Testis (tissue), 3 donors: ENCODE measurements around the gene ADORA1. TPM values are rescaled to one million over a fixed set of nuclear protein-coding genes. Genes with fewer than 3 reads are reported as not detected.

ENCODE experiments used
- DNase-seq: peaks from one replicate; pipeline ENCODE4 v3.0.0-alpha.2; 2019
- H3K27ac ChIP-seq, 2 donors: fragments of 200-600 bp; sonication (generic); one replicate each; pipeline ENCODE4 v1.5.1; 2019
- H3K27me3 ChIP-seq: fragments of 200-600 bp; sonication (generic); one replicate; pipeline ENCODE4 v1.5.1; 2019
- H3K36me3 ChIP-seq: fragments of 200-600 bp; sonication (generic); one replicate; pipeline ENCODE4 v1.5.1; 2017; ENCODE audit warnings: low read depth; ENCODE audit errors: missing control alignments
- H3K4me1 ChIP-seq: fragments of 200-600 bp; sonication (generic); one replicate; pipeline ENCODE4 v1.5.1; 2019
- H3K4me3 ChIP-seq, 2 donors: fragments of 200-600 bp; sonication (generic); one replicate each; pipeline ENCODE4 v1.5.1; 2017 to 2019
- H3K9me3 ChIP-seq: fragments of 200-600 bp; sonication (generic); one replicate; pipeline ENCODE4 v1.5.1; 2017
- POLR2A ChIP-seq: fragments of 450-650 bp; IDR thresholded peaks from one replicate; pipeline ENCODE4 v1.6.1; 2017; ENCODE audit warnings: antibody characterized with exemption, mild to moderate bottlenecking, moderate library complexity
- WGBS, 2 donors: methylation state at CpG; one replicate each; pipeline ENCODE4 v1.1.5; 2018; 5-methylcytosine and 5-hydroxymethylcytosine counted together
- intact Hi-C: fragments of 100-400 bp; cut with DNase I; formaldehyde crosslinking; loops from one replicate; pipeline ENCODE4 v1.15.1; 2023; ENCODE audit warnings: low total_unique reads
- polyA plus RNA-seq: library from polyadenylated mRNA; stranded (reverse); fragments of 350-450 nt; fragmentation: Illumina TruSeq; extraction: RNeasy Lipid Tissue Mini Kit (QIAGEN cat#74804); gene quantifications from one replicate; pipeline ENCODE4 v1.2.3, GENCODE V29; 2014; ENCODE audit warnings: low read depth, low replicate concordance; ENCODE audit not compliant: insufficient read depth
- total RNA-seq, 2 donors: library from RNA; depleted of rRNA; stranded (reverse); fragments of >200 nt; gene quantifications; one replicate each; pipeline ENCODE4 v1.2.3, GENCODE V29; 2016
- TF ChIP-seq, protein P1 (sequence below), 3 experiments: fragments of 450-650 bp in 2 of 3; fragments of 200-600 bp in 1 of 3; sonication (generic) in 1 of 3; IDR thresholded peaks; one replicate each; pipeline ENCODE4 v1.5.1; 2016 to 2019; ENCODE audit warnings: antibody characterized with exemption in 3 of 3, mild to moderate bottlenecking in 2 of 3, moderate library complexity in 1 of 3

The ADORA1 gene
- total and polyA plus RNA-seq, 3 donors from 2014 or later, result 43.2 to 68.6 (median 61.9) TPM

DNA sequence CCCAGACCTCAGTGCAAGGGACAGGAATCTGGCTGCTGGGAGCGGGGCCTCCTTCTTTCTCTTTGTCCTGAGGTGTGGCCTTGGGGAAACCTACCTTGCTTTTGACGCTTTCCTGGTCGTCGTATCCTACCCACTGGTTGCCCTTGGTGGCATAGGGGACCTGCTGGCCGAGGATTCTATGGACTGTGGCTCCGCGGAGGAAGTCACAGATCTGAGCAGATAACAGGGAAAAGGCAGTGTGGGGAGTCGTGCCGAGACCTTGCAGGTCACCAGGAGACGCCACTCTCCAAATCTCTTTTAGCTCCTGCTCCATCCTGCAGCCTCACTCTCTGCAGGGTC, 52.1 kb downstream of the ADORA1 start:
- H3K4me3 ChIP-seq, result no peak overlapping the region
- peaks cover 26% of the 10 kb centered on the region for H3K4me1 ChIP-seq
- H3K27me3 ChIP-seq, result no peaks in the 10 kb centered on the region
- TF ChIP-seq POLR2A, result no peak
- TF ChIP-seq, protein P1, sequence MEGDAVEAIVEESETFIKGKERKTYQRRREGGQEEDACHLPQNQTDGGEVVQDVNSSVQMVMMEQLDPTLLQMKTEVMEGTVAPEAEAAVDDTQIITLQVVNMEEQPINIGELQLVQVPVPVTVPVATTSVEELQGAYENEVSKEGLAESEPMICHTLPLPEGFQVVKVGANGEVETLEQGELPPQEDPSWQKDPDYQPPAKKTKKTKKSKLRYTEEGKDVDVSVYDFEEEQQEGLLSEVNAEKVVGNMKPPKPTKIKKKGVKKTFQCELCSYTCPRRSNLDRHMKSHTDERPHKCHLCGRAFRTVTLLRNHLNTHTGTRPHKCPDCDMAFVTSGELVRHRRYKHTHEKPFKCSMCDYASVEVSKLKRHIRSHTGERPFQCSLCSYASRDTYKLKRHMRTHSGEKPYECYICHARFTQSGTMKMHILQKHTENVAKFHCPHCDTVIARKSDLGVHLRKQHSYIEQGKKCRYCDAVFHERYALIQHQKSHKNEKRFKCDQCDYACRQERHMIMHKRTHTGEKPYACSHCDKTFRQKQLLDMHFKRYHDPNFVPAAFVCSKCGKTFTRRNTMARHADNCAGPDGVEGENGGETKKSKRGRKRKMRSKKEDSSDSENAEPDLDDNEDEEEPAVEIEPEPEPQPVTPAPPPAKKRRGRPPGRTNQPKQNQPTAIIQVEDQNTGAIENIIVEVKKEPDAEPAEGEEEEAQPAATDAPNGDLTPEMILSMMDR (IDR thresholded peaks at IDR 0.05), result no peak
- no peaks in the 10 kb centered on the region for H3K9me3 ChIP-seq
- no peak for DNase-seq
- WGBS, 2 donors, result 74 to 91% methylated on average over 10 of the region's 10 CpGs
- intact Hi-C loops, result no loop called here
- H3K27ac ChIP-seq, result no peak overlapping the region
- H3K36me3 ChIP-seq, result no peaks in the 10 kb centered on the region

DNA sequence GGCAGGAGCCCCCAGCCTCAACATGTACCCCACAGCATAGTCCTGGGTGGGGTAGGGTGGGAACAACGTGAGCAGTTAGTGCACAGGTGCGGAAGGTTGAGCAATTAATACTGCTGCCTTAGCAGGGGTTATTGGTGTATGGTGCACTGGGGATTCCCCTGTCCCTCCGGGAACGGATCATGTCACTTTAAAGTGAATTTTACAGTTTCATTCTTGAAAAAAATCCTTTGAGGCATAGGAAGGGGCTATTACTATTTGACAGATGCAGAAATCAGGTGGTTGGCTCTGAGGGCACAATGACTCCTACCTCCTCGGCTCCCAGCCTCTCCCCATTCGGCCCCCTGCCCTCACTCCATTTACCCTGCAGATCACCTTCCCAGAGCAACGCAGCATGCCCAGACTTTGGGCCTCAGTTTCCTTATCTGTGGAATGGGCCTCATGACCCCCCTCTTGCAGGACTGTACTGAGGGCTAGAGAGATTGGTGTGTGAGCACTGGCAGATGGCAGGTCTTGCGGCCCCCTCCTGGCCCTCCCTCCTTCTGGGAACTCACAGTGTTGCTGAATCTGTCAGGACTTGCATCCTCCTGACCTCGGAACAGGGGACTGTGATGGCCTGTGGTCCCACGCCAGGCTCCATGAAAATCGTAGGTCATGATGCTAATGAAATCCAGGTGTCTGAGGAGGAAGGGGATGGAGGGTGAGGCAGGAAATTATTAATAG, 53.2 kb downstream of the ADORA1 start:
- Histone ChIP-seq H3K27ac (no peak overlapping the region), H3K4me1 (peaks cover 20% of the 10 kb centered on the region), H3K4me3 (no peak overlapping the region), H3K36me3 (no peaks in the 10 kb centered on the region), H3K27me3 (no peaks in the 10 kb centered on the region), H3K9me3 (no peaks in the 10 kb centered on the region)
- 73 to 86% methylated on average over 10 to 11 of the region's 11 CpGs for WGBS, 2 donors
- intact Hi-C loops, result no loop called here
- TF ChIP-seq, protein P1 (IDR thresholded peaks at IDR 0.05), result no peak
- TF ChIP-seq POLR2A, result no peak
- no peak for DNase-seq

DNA sequence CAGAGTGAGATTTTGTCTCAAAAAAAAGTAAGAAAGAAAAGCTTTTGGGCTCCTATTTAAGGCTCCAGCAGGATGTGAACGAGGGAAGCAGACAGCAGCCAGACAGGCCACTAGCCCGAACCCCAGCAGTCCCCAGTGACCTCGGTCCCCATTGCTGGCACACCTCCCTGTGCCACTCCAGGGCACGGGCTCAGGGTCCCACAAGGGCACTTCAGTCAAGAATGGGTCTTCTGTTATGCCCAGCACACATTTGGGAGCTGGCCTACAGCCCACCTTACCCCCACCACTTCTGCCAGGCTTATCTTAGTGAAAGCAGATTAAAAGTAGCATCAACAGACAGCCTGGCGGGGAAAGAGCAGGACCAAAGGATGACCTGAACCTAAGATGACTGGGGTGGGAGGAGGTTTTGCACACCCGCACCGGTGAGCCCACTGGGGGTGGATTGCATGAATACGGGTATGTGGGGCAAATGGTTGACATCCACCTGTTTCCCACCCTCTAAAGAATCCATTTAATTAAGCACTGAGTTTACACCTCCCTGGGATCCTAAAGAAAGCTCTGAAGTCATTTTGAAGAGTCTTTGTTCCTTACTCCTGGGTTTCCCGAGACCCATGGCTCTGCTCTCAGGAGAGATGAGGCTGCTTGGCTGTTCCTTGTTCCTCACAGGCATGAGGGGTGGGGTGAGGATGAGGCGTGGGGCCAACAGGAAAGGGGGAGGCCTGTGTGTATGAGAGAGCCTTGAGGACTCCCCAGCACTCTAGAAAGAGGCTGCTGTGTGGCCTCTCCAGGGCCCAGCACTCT, 54.3 kb downstream of the ADORA1 start:
- Histone ChIP-seq H3K4me1 (peaks cover 18% of the 10 kb centered on the region), H3K27me3 (no peaks in the 10 kb centered on the region), H3K27ac (no peak overlapping the region), H3K9me3 (no peaks in the 10 kb centered on the region), H3K4me3 (no peak overlapping the region), H3K36me3 (no peaks in the 10 kb centered on the region)
- 57 to 71% methylated on average over 5 to 10 of the region's 10 CpGs for WGBS, 2 donors
- no peak for TF ChIP-seq POLR2A
- TF ChIP-seq, protein P1 (IDR thresholded peaks at IDR 0.05), result no peak
- DNase-seq, result peak; percentile 54
- intact Hi-C loops, result no loop called here

DNA sequence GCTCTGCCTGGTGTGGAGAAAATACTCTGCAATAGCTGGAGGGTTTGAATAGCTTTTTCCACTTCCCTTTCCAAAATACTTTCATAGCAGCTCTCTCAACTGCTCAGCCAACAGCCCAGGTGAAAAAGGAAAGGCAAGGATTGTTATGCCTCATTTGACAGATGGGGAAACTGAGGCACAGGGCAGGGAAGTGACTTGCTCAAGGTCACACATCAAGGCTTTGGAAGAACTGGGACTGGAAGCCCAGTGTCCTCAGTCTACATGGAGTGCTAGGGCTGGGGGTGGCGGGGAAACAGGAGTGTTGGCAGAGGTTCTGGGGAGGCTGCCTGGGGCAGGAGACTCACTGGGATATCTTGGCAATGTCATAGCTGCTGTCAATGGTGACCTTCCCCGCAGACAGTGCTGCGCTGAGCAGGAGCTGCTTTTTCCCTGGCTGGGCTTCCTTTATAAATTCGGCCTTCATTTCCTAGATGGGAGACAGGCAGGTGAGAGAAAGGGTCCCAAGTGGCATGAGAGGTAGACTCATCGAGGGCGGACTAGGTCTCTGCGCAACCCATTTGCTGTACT, 54.9 kb downstream of the ADORA1 start:
- 86 to 94% methylated on average over 7 of the region's 7 CpGs for WGBS, 2 donors
- Histone ChIP-seq H3K27me3 (no peaks in the 10 kb centered on the region), H3K4me3 (no peak overlapping the region), H3K27ac (no peak overlapping the region), H3K4me1 (peaks cover 23% of the 10 kb centered on the region), H3K9me3 (no peaks in the 10 kb centered on the region), H3K36me3 (no peaks in the 10 kb centered on the region)
- DNase-seq, result no peak
- intact Hi-C loops, result no loop called here
- TF ChIP-seq, protein P1 (IDR thresholded peaks at IDR 0.05), result no peak
- no peak for TF ChIP-seq POLR2A
